Measurements from ENCODE around the gene ADAMTS8.

ADAMTS8 gene

GRCh38 chr11:130402570-130402969, 25.8 kb downstream of the ADAMTS8 start:
- H2AK5ac ChIP-seq (ENCODE audit: low read depth, low read length) = no peak overlapping the region
- no peak overlapping the region for H3K4me3 ChIP-seq (ENCODE audit: low read length in 2 of 2)
- H3K36me3 ChIP-seq (replicated peaks in 1 of 2; ENCODE audit: control insufficient read depth in 2 of 2, insufficient read depth in 2 of 2, low read length in 2 of 2) = no peaks in the 10 kb centered on the region
- no peak overlapping the region for H2AFZ ChIP-seq (ENCODE audit: low read length)
- H4K8ac ChIP-seq (ENCODE audit: low read depth, low read length) = no peak overlapping the region
- no peak overlapping the region for H3K9ac ChIP-seq (ENCODE audit: low read depth, low read length, poor library complexity)
- H3K23ac ChIP-seq (ENCODE audit: low read depth, low read length, poor library complexity) = no peak overlapping the region
- H3K27me3 ChIP-seq (ENCODE audit: control insufficient read depth in 3 of 3, insufficient read depth in 3 of 3, low read depth in 1 of 3, low read length in 3 of 3) = peaks cover 0 to 7% (median 0%) of the 10 kb centered on the region in 3 experiments
- no peak for DNase-seq (ENCODE audit: low spot score)
- no peaks in the 10 kb centered on the region for H3K79me1 ChIP-seq (ENCODE audit: low read depth, low read length)
- no peak overlapping the region for H4K91ac ChIP-seq (ENCODE audit: low read depth, low read length, poor library complexity)
- H3K27ac ChIP-seq (replicated peaks; ENCODE audit: low read length) = no peak overlapping the region
- no peak overlapping the region for H3K4ac ChIP-seq (ENCODE audit: low read length)
- H3K9me3 ChIP-seq (replicated peaks in 1 of 2; ENCODE audit: control insufficient read depth in 2 of 2, insufficient read depth in 1 of 2, low read depth in 1 of 2, low read length in 2 of 2) = no peaks in the 10 kb centered on the region
- no peak overlapping the region for H2BK5ac ChIP-seq (ENCODE audit: low read length)
- no peak overlapping the region for H3K18ac ChIP-seq (ENCODE audit: low read length)
- no CpG with 5 or more reads among the region's 2 CpGs for WGBS, 2 donors (ENCODE audit: extremely low coverage in 2 of 2, insufficient read length in 2 of 2, insufficient replicate concordance in 1 of 2)
- H2BK120ac ChIP-seq (ENCODE audit: low read depth, low read length) = no peak overlapping the region
- H3K4me1 ChIP-seq (ENCODE audit: control insufficient read depth in 2 of 2, insufficient read depth in 1 of 2, low read depth in 1 of 2, low read length in 2 of 2) = peaks cover 0 to 10% of the 10 kb centered on the region in 2 donors
- no peak overlapping the region for H3K14ac ChIP-seq (ENCODE audit: low read length)
- no peak overlapping the region for H3K4me2 ChIP-seq (ENCODE audit: insufficient read depth, low read length, poor library complexity, severe bottlenecking)
- H2BK12ac ChIP-seq (ENCODE audit: low read length) = no peak overlapping the region
- H2BK15ac ChIP-seq (ENCODE audit: low read length) = no peak overlapping the region

DNA sequence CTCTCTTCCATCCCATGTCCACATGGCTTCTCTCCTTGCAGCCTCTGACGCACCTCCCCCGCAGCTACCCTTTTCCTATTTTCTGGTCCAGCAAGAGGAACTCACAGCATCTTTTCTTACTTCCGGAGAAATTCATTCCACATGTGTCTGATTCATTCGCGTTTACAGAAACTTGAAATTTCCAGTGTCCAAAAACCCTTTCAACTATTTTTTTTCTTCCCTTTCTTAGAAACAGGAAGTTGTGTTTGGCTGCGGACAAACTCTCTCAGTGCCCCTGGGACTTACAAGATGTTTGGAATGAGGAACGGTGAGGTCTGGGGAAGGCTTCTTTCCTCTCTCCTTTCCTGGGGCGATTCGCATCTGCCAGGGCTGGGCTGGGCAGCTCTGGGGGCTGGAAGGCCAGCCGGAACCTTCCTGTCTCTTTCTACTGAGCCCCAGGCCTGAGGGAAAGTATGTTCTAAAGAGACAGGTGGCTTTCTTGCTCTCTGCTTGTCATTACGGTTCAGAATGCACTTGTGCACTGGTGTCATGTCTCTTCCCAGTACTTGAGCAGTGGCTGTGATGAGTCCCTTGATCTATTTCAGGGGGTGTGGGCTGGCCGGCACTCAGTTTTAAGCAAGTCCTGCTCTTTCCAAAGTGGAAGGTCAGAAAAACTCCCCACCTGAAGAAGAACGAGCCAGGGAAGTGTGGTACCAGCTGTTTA, 27.5 kb downstream of the ADAMTS8 start:
- Histone ChIP-seq H3K27me3 (ENCODE audit: control insufficient read depth in 3 of 3, insufficient read depth in 3 of 3, low read depth in 1 of 3, low read length in 3 of 3) (no peaks in the 10 kb centered on the region), H3K36me3 (replicated peaks in 1 of 2; ENCODE audit: control insufficient read depth in 2 of 2, insufficient read depth in 2 of 2, low read length in 2 of 2) (no peaks in the 10 kb centered on the region), H2BK5ac (ENCODE audit: low read length) (no peak overlapping the region), H3K23ac (ENCODE audit: low read depth, low read length, poor library complexity) (no peak overlapping the region), H3K79me1 (ENCODE audit: low read depth, low read length) (no peaks in the 10 kb centered on the region), H3K14ac (ENCODE audit: low read length) (no peak overlapping the region), H3K27ac (replicated peaks; ENCODE audit: low read length) (no peak overlapping the region), H2BK120ac (ENCODE audit: low read depth, low read length) (no peak overlapping the region), H2AK5ac (ENCODE audit: low read depth, low read length) (no peak overlapping the region), H2BK15ac (ENCODE audit: low read length) (no peak overlapping the region), H3K4ac (ENCODE audit: low read length) (no peak overlapping the region), H2BK12ac (ENCODE audit: low read length) (no peak overlapping the region), H3K4me2 (ENCODE audit: insufficient read depth, low read length, poor library complexity, severe bottlenecking) (no peak overlapping the region), H4K8ac (ENCODE audit: low read depth, low read length) (no peak overlapping the region), H2AFZ (ENCODE audit: low read length) (peak overlapping the region; percentile 77), H3K4me1 (ENCODE audit: control insufficient read depth in 2 of 2, insufficient read depth in 1 of 2, low read depth in 1 of 2, low read length in 2 of 2) (peaks cover 0 to 10% of the 10 kb centered on the region in 2 donors), H3K4me3 (ENCODE audit: low read length in 2 of 2) (no peak overlapping the region), H3K18ac (ENCODE audit: low read length) (no peak overlapping the region), H4K91ac (ENCODE audit: low read depth, low read length, poor library complexity) (no peak overlapping the region), H3K9ac (ENCODE audit: low read depth, low read length, poor library complexity) (no peak overlapping the region), H3K9me3 (replicated peaks in 1 of 2; ENCODE audit: control insufficient read depth in 2 of 2, insufficient read depth in 1 of 2, low read depth in 1 of 2, low read length in 2 of 2) (no peaks in the 10 kb centered on the region)
- no peak for DNase-seq (ENCODE audit: low spot score)
- no CpG with 5 or more reads among the region's 13 CpGs for WGBS, 2 donors (ENCODE audit: extremely low coverage in 2 of 2, insufficient read length in 2 of 2, insufficient replicate concordance in 1 of 2)

GRCh38 chr11:130399196-130399595, 29.2 kb downstream of the ADAMTS8 start:
- Histone ChIP-seq H2BK12ac (ENCODE audit: low read length) (no peak overlapping the region), H2BK15ac (ENCODE audit: low read length) (no peak overlapping the region), H4K8ac (ENCODE audit: low read depth, low read length) (no peak overlapping the region), H2BK120ac (ENCODE audit: low read depth, low read length) (no peak overlapping the region), H3K18ac (ENCODE audit: low read length) (no peak overlapping the region), H3K9ac (ENCODE audit: low read depth, low read length, poor library complexity) (no peak overlapping the region), H3K79me1 (ENCODE audit: low read depth, low read length) (no peaks in the 10 kb centered on the region), H3K4ac (ENCODE audit: low read length) (no peak overlapping the region), H3K23ac (ENCODE audit: low read depth, low read length, poor library complexity) (no peak overlapping the region), H3K4me1 (ENCODE audit: control insufficient read depth in 2 of 2, insufficient read depth in 1 of 2, low read depth in 1 of 2, low read length in 2 of 2) (peaks cover 12 to 15% of the 10 kb centered on the region in 2 donors), H3K9me3 (replicated peaks in 1 of 2; ENCODE audit: control insufficient read depth in 2 of 2, insufficient read depth in 1 of 2, low read depth in 1 of 2, low read length in 2 of 2) (no peaks in the 10 kb centered on the region), H3K4me2 (ENCODE audit: insufficient read depth, low read length, poor library complexity, severe bottlenecking) (no peak overlapping the region), H3K36me3 (replicated peaks in 1 of 2; ENCODE audit: control insufficient read depth in 2 of 2, insufficient read depth in 2 of 2, low read length in 2 of 2) (no peaks in the 10 kb centered on the region), H4K91ac (ENCODE audit: low read depth, low read length, poor library complexity) (no peak overlapping the region), H3K27me3 (ENCODE audit: control insufficient read depth in 3 of 3, insufficient read depth in 3 of 3, low read depth in 1 of 3, low read length in 3 of 3) (no peaks in the 10 kb centered on the region), H3K14ac (ENCODE audit: low read length) (no peak overlapping the region), H2AK5ac (ENCODE audit: low read depth, low read length) (no peak overlapping the region), H3K4me3 (ENCODE audit: low read length in 2 of 2) (no peak overlapping the region), H2BK5ac (ENCODE audit: low read length) (no peak overlapping the region), H2AFZ (ENCODE audit: low read length) (no peak overlapping the region), H3K27ac (replicated peaks; ENCODE audit: low read length) (no peak overlapping the region)
- no peak for DNase-seq (ENCODE audit: low spot score)
- WGBS, 2 donors (ENCODE audit: extremely low coverage in 2 of 2, insufficient read length in 2 of 2, insufficient replicate concordance in 1 of 2) = no CpG with 5 or more reads among the region's 2 CpGs

GRCh38 chr11:130397780-130398179, 30.6 kb downstream of the ADAMTS8 start:
- Histone ChIP-seq H2AK5ac (ENCODE audit: low read depth, low read length) (no peak overlapping the region), H4K91ac (ENCODE audit: low read depth, low read length, poor library complexity) (no peak overlapping the region), H2BK5ac (ENCODE audit: low read length) (no peak overlapping the region), H3K27ac (replicated peaks; ENCODE audit: low read length) (no peak overlapping the region), H2AFZ (ENCODE audit: low read length) (no peak overlapping the region), H2BK120ac (ENCODE audit: low read depth, low read length) (no peak overlapping the region), H3K14ac (ENCODE audit: low read length) (no peak overlapping the region), H3K9me3 (replicated peaks in 1 of 2; ENCODE audit: control insufficient read depth in 2 of 2, insufficient read depth in 1 of 2, low read depth in 1 of 2, low read length in 2 of 2) (no peaks in the 10 kb centered on the region), H3K79me1 (ENCODE audit: low read depth, low read length) (no peaks in the 10 kb centered on the region), H3K9ac (ENCODE audit: low read depth, low read length, poor library complexity) (no peak overlapping the region), H3K27me3 (ENCODE audit: control insufficient read depth in 3 of 3, insufficient read depth in 3 of 3, low read depth in 1 of 3, low read length in 3 of 3) (no peaks in the 10 kb centered on the region), H2BK12ac (ENCODE audit: low read length) (no peak overlapping the region), H3K4ac (ENCODE audit: low read length) (no peak overlapping the region), H3K18ac (ENCODE audit: low read length) (no peak overlapping the region), H2BK15ac (ENCODE audit: low read length) (no peak overlapping the region), H3K4me2 (ENCODE audit: insufficient read depth, low read length, poor library complexity, severe bottlenecking) (no peak overlapping the region), H3K4me3 (ENCODE audit: low read length in 2 of 2) (no peak overlapping the region), H4K8ac (ENCODE audit: low read depth, low read length) (no peak overlapping the region), H3K4me1 (ENCODE audit: control insufficient read depth in 2 of 2, insufficient read depth in 1 of 2, low read depth in 1 of 2, low read length in 2 of 2) (peaks cover 7 to 14% of the 10 kb centered on the region in 2 donors), H3K23ac (ENCODE audit: low read depth, low read length, poor library complexity) (no peak overlapping the region), H3K36me3 (replicated peaks in 1 of 2; ENCODE audit: control insufficient read depth in 2 of 2, insufficient read depth in 2 of 2, low read length in 2 of 2) (no peaks in the 10 kb centered on the region)
- DNase-seq (ENCODE audit: low spot score) = no peak
- WGBS, 2 donors (ENCODE audit: extremely low coverage in 2 of 2, insufficient read length in 2 of 2, insufficient replicate concordance in 1 of 2) = no CpG with 5 or more reads among the region's 5 CpGs
